GM13976 (cell line): ENCODE results near the gene ESPNL.

Source experiments
- DNase-seq: peaks from one replicate; pipeline ENCODE4 v3.0.0; 2012; ENCODE audit warnings: low spot score
- in situ Hi-C: fragments of 300-500 bp; cut with MboI; formaldehyde crosslinking; loops from one replicate; pipeline ENCODE4 v1.12.0; 2022; ENCODE audit warnings: low sequenced_read_pairs, mixed read lengths, inconsistent platforms; ENCODE audit not compliant: unreplicated experiment
- TF ChIP-seq, protein P1 (sequence below): IDR thresholded peaks from 2 replicates; pipeline ENCODE4 v1.5.1; 2012; ENCODE audit warnings: borderline replicate concordance, mild to moderate bottlenecking; ENCODE audit not compliant: insufficient read depth; ENCODE audit errors: extremely low read depth, missing control alignments, control extremely low read depth

ESPNL gene

GRCh38 chr2:238093181-238094140, 6.7 kb upstream of the ESPNL start:
- DNase-seq: peak; percentile 26
- TF ChIP-seq, protein P1, sequence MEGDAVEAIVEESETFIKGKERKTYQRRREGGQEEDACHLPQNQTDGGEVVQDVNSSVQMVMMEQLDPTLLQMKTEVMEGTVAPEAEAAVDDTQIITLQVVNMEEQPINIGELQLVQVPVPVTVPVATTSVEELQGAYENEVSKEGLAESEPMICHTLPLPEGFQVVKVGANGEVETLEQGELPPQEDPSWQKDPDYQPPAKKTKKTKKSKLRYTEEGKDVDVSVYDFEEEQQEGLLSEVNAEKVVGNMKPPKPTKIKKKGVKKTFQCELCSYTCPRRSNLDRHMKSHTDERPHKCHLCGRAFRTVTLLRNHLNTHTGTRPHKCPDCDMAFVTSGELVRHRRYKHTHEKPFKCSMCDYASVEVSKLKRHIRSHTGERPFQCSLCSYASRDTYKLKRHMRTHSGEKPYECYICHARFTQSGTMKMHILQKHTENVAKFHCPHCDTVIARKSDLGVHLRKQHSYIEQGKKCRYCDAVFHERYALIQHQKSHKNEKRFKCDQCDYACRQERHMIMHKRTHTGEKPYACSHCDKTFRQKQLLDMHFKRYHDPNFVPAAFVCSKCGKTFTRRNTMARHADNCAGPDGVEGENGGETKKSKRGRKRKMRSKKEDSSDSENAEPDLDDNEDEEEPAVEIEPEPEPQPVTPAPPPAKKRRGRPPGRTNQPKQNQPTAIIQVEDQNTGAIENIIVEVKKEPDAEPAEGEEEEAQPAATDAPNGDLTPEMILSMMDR: no peak
- in situ Hi-C loops: no loop called here

DNA sequence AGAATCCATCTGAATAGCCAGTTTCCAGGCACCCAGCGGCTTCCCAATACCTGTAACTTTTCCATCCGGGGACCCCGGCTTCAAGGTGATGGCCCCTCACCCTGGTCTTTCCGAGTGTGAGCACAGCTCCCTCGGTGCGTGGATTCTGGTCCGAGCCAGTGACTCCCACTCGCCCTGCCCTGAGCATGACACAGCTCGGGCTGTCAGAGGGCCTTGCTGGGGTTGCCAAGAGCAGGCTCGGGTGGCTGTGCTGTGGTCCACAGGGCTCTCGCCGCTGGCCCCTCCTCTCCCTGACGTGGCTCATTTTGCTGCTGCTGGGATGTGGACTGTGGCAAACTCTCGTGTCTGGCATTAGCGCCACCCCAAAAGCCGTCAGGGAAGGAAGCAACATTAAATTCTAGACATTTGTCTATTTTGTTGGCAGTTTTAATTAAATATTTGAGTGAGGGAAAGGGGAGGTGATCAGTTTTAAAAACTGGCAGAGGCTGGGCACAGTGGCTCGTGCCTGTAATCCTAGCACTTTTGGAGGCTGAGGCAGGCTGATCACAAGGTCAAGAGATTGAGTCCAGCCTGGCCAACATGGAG, 5.6 kb upstream of the ESPNL start:
- DNase-seq: no peak
- TF ChIP-seq, protein P1: no peak
- in situ Hi-C loops: no loop called here

DNA sequence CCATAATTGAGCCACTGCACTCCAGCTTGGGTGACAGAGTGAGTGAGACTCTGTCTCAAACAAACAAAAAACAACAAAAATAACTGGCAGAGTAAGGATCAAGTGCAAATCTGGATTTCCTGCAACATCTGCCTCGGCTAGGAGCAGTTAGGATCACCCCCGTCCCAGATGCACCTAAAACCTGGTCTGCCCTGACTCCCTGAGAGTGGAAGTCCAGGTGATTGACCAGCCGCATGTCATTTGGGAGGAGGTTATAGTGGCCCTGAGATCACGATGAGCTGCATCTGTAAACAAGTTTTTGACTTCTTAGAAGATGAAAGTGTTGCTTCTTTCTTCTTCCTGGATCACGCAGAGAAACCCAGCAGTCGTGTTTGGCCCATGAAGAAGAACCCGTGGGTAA, 5.0 kb upstream of the ESPNL start:
- in situ Hi-C loops: no loop called here
- TF ChIP-seq, protein P1: no peak
- no peak for DNase-seq

DNA sequence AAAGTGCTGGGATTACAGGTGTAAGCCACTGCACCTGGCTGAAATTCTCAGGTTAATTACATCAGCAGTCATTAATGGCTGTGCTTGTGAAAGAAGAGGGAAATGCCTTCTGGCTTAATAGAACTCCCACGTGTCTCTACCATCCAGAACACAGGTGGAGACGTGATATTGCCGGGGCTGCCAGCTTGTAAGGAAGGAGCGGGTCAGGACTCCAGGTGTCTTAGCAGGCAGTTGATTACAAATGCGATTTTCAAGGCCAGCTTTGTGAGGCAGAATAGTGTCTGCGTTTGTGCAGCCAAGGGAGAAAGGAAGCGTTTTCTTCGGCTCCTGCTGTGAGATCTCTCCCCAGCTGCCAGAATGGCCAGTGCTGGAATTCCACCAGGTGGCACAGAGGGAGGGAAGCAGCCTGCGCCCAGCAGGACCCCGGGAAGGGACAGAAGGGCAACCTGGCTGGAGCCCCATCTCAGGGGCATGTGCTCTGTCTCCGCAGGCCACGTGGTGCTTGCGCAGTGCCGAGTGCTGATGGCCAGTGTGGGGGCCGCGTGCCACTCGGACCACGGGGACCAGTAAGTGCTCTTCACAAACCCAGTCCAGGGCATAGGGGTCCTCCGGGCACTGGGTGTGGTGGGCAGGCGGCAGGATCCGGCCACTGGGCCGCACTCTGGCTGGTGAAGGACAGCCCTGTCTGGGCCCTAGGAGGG, 3.7 kb upstream of the ESPNL start:
- TF ChIP-seq, protein P1: no peak
- in situ Hi-C loops: no loop called here
- no peak for DNase-seq

DNA sequence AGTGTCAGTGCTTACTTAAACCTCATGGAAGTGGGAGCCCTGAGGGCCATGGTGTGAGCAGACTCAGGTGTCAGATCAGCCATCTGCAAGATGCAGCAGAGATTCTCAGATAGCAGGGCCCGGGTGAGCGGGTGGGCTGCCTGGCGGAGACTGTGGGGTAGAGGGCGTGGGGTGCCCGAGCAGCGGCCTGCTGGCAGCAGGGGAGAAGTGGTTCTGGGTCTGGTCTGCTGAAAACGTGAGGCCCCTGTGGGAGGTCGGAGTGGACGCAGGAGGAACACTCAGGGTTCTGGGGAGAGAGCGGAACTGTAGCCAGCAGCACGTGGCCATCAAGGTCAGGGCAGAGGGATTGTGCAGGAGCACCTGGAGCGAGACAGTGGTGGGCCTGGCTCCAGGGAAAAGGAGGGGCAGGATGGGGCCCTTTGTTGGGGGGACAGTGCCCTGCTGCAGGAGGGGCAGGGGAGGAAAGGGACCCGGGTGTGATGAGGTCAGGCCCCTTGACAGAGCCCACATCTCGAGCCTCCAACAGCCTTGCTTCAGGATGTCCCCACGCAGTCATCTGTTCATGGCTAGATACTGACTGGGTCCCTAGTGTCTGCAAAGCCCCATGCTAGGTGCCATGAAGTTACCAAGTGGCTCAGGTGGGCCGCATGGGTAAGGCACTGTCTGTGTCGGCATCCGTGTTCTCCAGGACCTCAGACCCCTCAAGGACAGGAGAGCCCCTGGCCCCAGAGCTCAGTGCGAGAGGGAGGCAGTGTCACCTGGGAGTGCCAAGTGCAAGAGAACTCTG, 2.7 kb upstream of the ESPNL start:
- in situ Hi-C loops: no loop called here
- TF ChIP-seq, protein P1: no peak
- DNase-seq: peak; percentile 43
